BLaER1 treated with 17β-estradiol and CSF1 and Interleukin-3, amounts not matched to agents 10 nM and 100 nM (cell line): ENCODE data around the gene CCDC33.
A peak's percentile ranks its signal among the peaks of the same experiment; 100 is the strongest.

Experiments used
- H3K27ac ChIP-seq, 11 experiments: shearing (Covaris generic); formaldehyde crosslinking; 2 replicates each; pipeline ENCODE4 v1.8.1; 2022
- H3K27me3 ChIP-seq, 11 experiments: shearing (Covaris generic); formaldehyde crosslinking; 2 replicates each; pipeline ENCODE4 v1.8.1; 2022
- H3K36me3 ChIP-seq, 11 experiments: shearing (Covaris generic); formaldehyde crosslinking; 2 replicates each; pipeline ENCODE4 v1.8.1; 2022
- H3K4me1 ChIP-seq, 10 experiments: shearing (Covaris generic); formaldehyde crosslinking; 2 replicates each; pipeline ENCODE4 v1.8.1; 2022
- H3K4me2 ChIP-seq, 11 experiments: shearing (Covaris generic); formaldehyde crosslinking; 2 replicates each; pipeline ENCODE4 v1.8.1; 2022
- H3K4me3 ChIP-seq, 10 experiments: shearing (Covaris generic); formaldehyde crosslinking; 2 replicates each; pipeline ENCODE4 v1.8.1; 2022
- H3K9ac ChIP-seq, 11 experiments: shearing (Covaris generic); formaldehyde crosslinking; 2 replicates each; pipeline ENCODE4 v1.8.1; 2022
- H3K9me3 ChIP-seq, 11 experiments: shearing (Covaris generic); formaldehyde crosslinking; replicated peaks in 1 of 11; 2 replicates each; pipeline ENCODE4 v1.8.1; 2022
- H4K20me1 ChIP-seq, 11 experiments: shearing (Covaris generic); formaldehyde crosslinking; 2 replicates each; pipeline ENCODE4 v1.8.1; 2022
- Cebpa-rat ChIP-seq, 11 experiments: shearing (Covaris generic); IDR thresholded peaks; 2 replicates each; pipeline ENCODE4 v1.8.1; 2022

The CCDC33 gene

GRCh38 chr15:74235962-74236361 lies at the start of gene CCDC33:
Gene CCDC33 (plus strand): TSS chr15:74236326. CDS start chr15:74236720, 394 bp downstream.
- no peaks in the 10 kb centered on the region for H3K9me3 ChIP-seq
- H3K4me1 ChIP-seq, result peaks cover 5 to 31% (median 26%) of the 10 kb centered on the region in 10 experiments; a peak in 17 of 20 replicates
- no peak within 1 kb of the TSS for H3K4me2 ChIP-seq

GRCh38 chr15:74188216-74188615 lies 47.9 kb upstream of the CCDC33 start:
- Histone ChIP-seq H3K4me3 (no peak overlapping the region), H3K36me3 (no peaks in the 10 kb centered on the region), H3K9ac (no peak overlapping the region), H3K27ac (no peak overlapping the region), H3K9me3 (no peaks in the 10 kb centered on the region), H3K4me1 (peaks cover 0 to 17% (median 9%) of the 10 kb centered on the region in 10 experiments; a peak in 13 of 20 replicates), H3K4me2 (no peak overlapping the region), H3K27me3 (no peaks in the 10 kb centered on the region), H4K20me1 (peaks cover 0 to 6% (median 0%) of the 10 kb centered on the region in 11 experiments; a peak in 4 of 22 replicates)
- no peak for TF ChIP-seq Cebpa-rat (IDR thresholded peaks at IDR 0.05)

More at GRCh38 chr15:74235962-74236361, at the start of gene CCDC33:
- no peak within 1 kb of the TSS for H3K27ac ChIP-seq
- H4K20me1 ChIP-seq, result peaks cover 0 to 4% (median 0%) of the 10 kb centered on the region in 11 experiments; a peak in 2 of 22 replicates
- no peak within 1 kb of the TSS for H3K4me3 ChIP-seq
- H3K9ac ChIP-seq, result no peak within 1 kb of the TSS
- no peaks in the 10 kb centered on the region for H3K27me3 ChIP-seq
- no peak for TF ChIP-seq Cebpa-rat (IDR thresholded peaks at IDR 0.05)
- H3K36me3 ChIP-seq, result no peaks in the 10 kb centered on the region

DNA sequence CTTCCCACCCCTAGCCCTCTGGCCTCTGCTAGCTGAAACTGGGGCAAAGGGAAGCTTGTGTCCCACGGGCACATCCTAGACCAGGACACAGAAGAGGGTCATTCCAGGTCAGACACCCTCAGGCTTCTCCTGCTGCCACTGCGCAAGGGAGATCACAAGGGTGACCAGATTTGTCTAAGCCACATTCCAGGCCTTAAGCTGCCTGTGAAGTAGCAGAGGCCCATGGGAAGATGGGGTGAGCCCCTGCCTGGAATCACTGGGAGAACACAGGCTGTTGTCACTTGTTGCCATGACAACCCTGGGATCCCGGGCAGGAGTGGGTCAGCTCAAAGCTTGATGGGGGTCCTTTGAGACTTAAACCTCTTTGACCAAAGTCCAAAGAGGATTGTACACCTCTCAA lies 44.3 kb upstream of the CCDC33 start:
- TF ChIP-seq Cebpa-rat (IDR thresholded peaks at IDR 0.05), result no peak
- H4K20me1 ChIP-seq, result peaks cover 0 to 17% (median 0%) of the 10 kb centered on the region in 11 experiments; a peak in 2 of 22 replicates
- H3K4me2 ChIP-seq, result 0 out of 22 replicates have a peak overlapping the region, but pooled peaks of 1 of the 11 experiments have one; percentile 83
- no peak overlapping the region for H3K27ac ChIP-seq
- no peak overlapping the region for H3K9ac ChIP-seq
- H3K9me3 ChIP-seq, result no peaks in the 10 kb centered on the region
- peaks cover 0 to 53% (median 37%) of the 10 kb centered on the region in 10 experiments; a peak in 17 of 20 replicates for H3K4me1 ChIP-seq
- no peak overlapping the region for H3K4me3 ChIP-seq
- H3K36me3 ChIP-seq, result no peaks in the 10 kb centered on the region
- no peaks in the 10 kb centered on the region for H3K27me3 ChIP-seq

DNA sequence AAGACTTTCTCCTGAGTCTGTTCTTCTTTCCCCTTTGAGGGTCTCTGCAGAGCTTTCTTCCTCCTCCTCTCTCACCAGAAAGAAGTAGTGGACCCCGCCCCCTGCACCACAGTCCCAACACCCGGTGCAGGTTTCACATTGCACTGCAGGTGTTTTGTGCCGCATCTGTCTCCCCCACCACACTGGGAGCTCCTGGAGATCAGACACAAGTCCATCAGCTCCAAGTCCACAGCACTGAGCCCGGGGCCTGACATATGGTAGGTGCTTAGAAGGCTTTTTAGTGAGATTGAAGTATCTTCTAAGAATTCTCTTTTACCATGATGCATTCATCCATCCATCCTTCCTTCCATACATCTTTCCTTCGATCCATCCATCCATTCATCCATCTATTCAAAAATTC lies 43.4 kb upstream of the CCDC33 start:
- Histone ChIP-seq H3K4me3 (no peak overlapping the region), H3K27ac (no peak overlapping the region), H4K20me1 (peaks cover 0 to 21% (median 0%) of the 10 kb centered on the region in 11 experiments; a peak in 2 of 22 replicates), H3K36me3 (no peaks in the 10 kb centered on the region), H3K9me3 (no peaks in the 10 kb centered on the region), H3K27me3 (no peaks in the 10 kb centered on the region), H3K9ac (no peak overlapping the region), H3K4me2 (peak overlapping the region in 5 of 11 experiments; percentile 70 to 83 (median 79); a peak in 9 of 22 replicates), H3K4me1 (peaks cover 0 to 61% (median 40%) of the 10 kb centered on the region in 10 experiments; a peak in 17 of 20 replicates)
- TF ChIP-seq Cebpa-rat (IDR thresholded peaks at IDR 0.05), result no peak

GRCh38 chr15:74193299-74193718 lies 42.8 kb upstream of the CCDC33 start:
- no peaks in the 10 kb centered on the region for H3K36me3 ChIP-seq
- TF ChIP-seq Cebpa-rat (IDR thresholded peaks at IDR 0.05), result no peak
- no peaks in the 10 kb centered on the region for H3K9me3 ChIP-seq
- H3K4me2 ChIP-seq, result peak overlapping the region in 7 of 11 experiments; percentile 12 to 83 (median 72); a peak in 12 of 22 replicates
- H4K20me1 ChIP-seq, result peaks cover 0 to 21% (median 0%) of the 10 kb centered on the region in 11 experiments; a peak in 3 of 22 replicates
- H3K4me3 ChIP-seq, result no peak overlapping the region
- H3K4me1 ChIP-seq, result peaks cover 3 to 67% (median 42%) of the 10 kb centered on the region in 10 experiments; a peak in 19 of 20 replicates
- H3K27me3 ChIP-seq, result no peaks in the 10 kb centered on the region
- H3K9ac ChIP-seq, result no peak overlapping the region
- peak overlapping the region in 1 of 11 experiments; percentile 31; a peak in 1 of 22 replicates for H3K27ac ChIP-seq

DNA sequence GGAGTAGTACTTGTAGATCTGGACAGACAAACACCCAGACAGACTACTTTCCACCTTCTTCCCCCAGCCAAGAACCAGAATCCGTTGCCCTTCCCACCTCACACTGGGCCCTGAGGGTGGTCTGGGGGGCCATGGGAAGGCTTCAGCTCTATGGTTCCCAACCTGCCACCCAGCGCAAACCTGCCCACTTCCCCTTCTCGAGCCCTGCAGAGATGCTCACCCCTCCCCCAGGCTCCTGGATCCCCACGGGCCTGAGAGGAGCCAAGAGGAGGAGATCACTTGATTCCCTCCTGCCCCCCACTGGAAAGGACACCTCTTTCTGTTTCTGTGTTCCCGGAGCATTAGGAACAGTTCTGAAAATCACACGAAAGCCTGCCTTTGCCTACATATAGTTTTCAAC lies 42.2 kb upstream of the CCDC33 start:
- Histone ChIP-seq H3K27me3 (no peaks in the 10 kb centered on the region), H3K4me3 (no peak overlapping the region), H3K4me2 (peak overlapping the region in 7 of 11 experiments; percentile 12 to 83 (median 72); a peak in 13 of 22 replicates), H3K36me3 (no peaks in the 10 kb centered on the region), H4K20me1 (peaks cover 0 to 21% (median 0%) of the 10 kb centered on the region in 11 experiments; a peak in 3 of 22 replicates), H3K27ac (peak overlapping the region in 1 of 11 experiments; percentile 31; a peak in 1 of 22 replicates), H3K9me3 (no peaks in the 10 kb centered on the region), H3K4me1 (peaks cover 9 to 73% (median 45%) of the 10 kb centered on the region in 10 experiments; a peak in 19 of 20 replicates), H3K9ac (no peak overlapping the region)
- TF ChIP-seq Cebpa-rat (IDR thresholded peaks at IDR 0.05), result no peak

DNA sequence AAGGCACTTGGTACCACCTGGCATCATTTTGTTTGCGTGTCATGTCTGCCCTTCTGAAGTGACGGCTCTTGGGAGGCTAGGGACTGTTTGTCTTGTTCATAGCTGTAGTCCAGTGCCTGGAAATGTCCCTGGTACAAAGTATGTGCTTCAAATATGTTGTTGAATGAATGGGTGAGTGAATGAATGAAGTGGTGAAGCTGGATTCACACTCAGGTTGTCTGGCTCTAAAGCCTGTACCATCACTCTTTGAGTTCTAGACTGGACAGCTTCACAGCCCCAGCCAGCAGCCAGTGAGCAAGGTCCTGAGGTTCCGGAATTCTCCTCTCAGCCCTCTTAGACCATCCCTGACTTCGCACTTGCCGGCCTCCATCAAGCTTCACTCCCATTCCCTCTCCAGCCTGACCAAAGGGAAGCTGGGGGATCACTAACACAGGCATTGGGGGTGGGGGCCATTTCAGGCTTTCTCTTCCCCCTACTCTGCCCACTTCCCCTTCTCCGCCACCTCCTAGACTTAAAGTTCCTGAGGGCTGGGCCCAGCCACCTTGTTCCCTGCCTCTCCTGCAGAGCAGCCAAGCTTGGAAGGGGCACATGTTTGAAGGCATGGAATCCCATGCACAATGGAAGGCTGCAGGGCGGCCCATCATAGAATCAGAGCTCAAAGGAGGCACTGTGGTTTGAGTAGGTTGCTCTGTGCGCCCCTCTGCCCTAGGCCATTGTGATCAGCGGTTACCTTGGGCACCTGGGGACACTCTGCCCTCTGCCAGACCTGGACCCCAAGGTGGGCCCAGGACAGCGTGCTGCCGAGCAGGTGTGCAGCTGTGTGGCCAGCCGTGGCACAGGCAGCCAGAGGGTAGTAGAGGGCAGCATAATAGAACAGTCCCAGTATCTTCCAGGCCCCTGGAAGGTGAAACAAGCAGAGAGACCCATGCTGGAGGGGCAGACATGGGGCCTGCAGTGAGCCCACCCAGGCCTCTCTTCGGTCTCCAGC lies 41.3 kb upstream of the CCDC33 start:
- Histone ChIP-seq H3K4me2 (peak overlapping the region in 6 of 11 experiments; percentile 16 to 83 (median 76); a peak in 11 of 22 replicates), H3K4me1 (peaks cover 13 to 83% (median 51%) of the 10 kb centered on the region in 10 experiments; a peak in 19 of 20 replicates), H3K36me3 (no peaks in the 10 kb centered on the region), H4K20me1 (peaks cover 0 to 21% (median 0%) of the 10 kb centered on the region in 11 experiments; a peak in 3 of 22 replicates), H3K27ac (no peak overlapping the region), H3K4me3 (no peak overlapping the region), H3K9ac (no peak overlapping the region), H3K9me3 (no peaks in the 10 kb centered on the region), H3K27me3 (no peaks in the 10 kb centered on the region)
- TF ChIP-seq Cebpa-rat (IDR thresholded peaks at IDR 0.05), result no peak

DNA sequence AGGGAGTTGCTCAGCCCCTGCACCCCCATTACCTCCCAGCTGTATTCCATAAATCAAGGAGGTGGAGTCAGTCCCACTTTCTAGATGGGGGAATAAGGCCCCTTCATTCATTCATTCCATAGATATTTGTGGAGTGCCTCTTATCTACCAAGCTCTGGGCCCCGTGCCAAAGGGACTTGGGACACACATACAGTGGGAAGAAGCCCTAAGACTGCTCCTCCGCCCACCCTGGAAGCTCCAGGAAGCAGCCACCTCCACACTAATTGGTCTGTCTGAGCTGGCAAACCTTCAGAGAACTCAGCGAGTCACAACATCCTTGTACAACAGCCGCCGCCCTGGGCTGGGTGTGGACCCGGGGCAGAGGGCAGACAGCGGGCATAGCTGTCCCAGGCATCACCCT lies 40.0 kb upstream of the CCDC33 start:
- H3K27me3 ChIP-seq, result no peaks in the 10 kb centered on the region
- H3K36me3 ChIP-seq, result no peaks in the 10 kb centered on the region
- peaks cover 26 to 96% (median 64%) of the 10 kb centered on the region in 10 experiments for H3K4me1 ChIP-seq
- peaks cover 0 to 25% (median 0%) of the 10 kb centered on the region in 11 experiments; a peak in 3 of 22 replicates for H4K20me1 ChIP-seq
- H3K27ac ChIP-seq, result peak overlapping the region in 1 of 11 experiments; percentile 34; a peak in 1 of 22 replicates
- TF ChIP-seq Cebpa-rat (IDR thresholded peaks at IDR 0.05), result no peak
- no peak overlapping the region for H3K4me3 ChIP-seq
- peak overlapping the region in 6 of 11 experiments; percentile 29 to 83 (median 70); a peak in 13 of 22 replicates for H3K4me2 ChIP-seq
- no peak overlapping the region for H3K9ac ChIP-seq
- H3K9me3 ChIP-seq, result no peaks in the 10 kb centered on the region
